Thyroid gland (tissue), 4 donors: ENCODE data around the gene TP53TG3D.
"Not testable (repeated sequence)": the region's sequence is repeated elsewhere in the genome, so short reads cannot be mapped to it uniquely, and the experiment has no call there.

Experiments
- CTCF ChIP-seq, 6 experiments: fragments of 200-600 bp in 3 of 6; fragments of 450-650 bp in 3 of 6; sonication (generic) in 3 of 6; IDR thresholded peaks; one replicate each; pipeline ENCODE4 v1.5.1; 2016 to 2019; ENCODE audit warnings: antibody characterized with exemption in 6 of 6, mild to moderate bottlenecking in 2 of 6, inconsistent platforms in 1 of 6, moderate library complexity in 1 of 6
- POLR2A ChIP-seq, 2 donors: fragments of 450-650 bp; IDR thresholded peaks; one replicate each; pipeline ENCODE4 v1.6.1; 2017; ENCODE audit warnings: antibody characterized with exemption in 2 of 2, mild to moderate bottlenecking in 2 of 2, moderate library complexity in 1 of 2

- not testable (repeated sequence) for TF ChIP-seq POLR2A, CTCF (IDR thresholded peaks at IDR 0.05)
These were observed 29.9 kb downstream of the TP53TG3D start for GRCh38 chr16:32283024-32283423.
